ENCODE measurements around the gene BPIFB6. TPM values are rescaled to one million over a fixed set of nuclear protein-coding genes. Genes with fewer than 3 reads are reported as not detected.

BPIFB6 gene
- total RNA-seq, 2 donors from 2014 or later: not detected

DNA sequence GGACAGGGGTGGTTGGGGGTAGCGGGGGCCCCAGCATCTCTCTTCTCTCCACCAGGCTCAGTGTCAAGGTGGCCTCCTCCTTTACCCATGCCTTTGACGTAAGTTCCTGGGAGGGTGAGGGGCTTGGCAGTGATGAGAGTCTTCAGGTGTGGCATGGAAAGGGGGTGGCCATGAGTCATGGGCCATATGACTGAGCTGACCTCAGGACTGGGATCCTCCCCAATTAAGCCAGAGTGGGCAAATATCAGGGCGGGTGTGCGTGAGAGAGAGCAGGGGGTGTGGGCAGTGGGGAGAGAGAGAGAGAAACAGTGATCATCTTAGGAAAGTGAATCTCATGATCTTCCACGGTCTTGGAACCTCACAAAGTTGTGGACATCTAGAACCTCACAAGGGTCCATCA, 39.8 kb downstream of the BPIFB6 start:
- Histone ChIP-seq H3K36me3 (no peaks in the 10 kb centered on the region), H3K9ac (ENCODE audit: low read depth in 2 of 2, low read length in 2 of 2) (no peak overlapping the region), H3K27ac (no peak overlapping the region), H3K4me3 (no peak overlapping the region), H3K27me3 (no peaks in the 10 kb centered on the region), H3K9me3 (no peaks in the 10 kb centered on the region), H3K4me1 (no peaks in the 10 kb centered on the region)
- intact Hi-C loops (cut with DNase I): no loop called here
- no peak for DNase-seq
- TF ChIP-seq, protein P1, sequence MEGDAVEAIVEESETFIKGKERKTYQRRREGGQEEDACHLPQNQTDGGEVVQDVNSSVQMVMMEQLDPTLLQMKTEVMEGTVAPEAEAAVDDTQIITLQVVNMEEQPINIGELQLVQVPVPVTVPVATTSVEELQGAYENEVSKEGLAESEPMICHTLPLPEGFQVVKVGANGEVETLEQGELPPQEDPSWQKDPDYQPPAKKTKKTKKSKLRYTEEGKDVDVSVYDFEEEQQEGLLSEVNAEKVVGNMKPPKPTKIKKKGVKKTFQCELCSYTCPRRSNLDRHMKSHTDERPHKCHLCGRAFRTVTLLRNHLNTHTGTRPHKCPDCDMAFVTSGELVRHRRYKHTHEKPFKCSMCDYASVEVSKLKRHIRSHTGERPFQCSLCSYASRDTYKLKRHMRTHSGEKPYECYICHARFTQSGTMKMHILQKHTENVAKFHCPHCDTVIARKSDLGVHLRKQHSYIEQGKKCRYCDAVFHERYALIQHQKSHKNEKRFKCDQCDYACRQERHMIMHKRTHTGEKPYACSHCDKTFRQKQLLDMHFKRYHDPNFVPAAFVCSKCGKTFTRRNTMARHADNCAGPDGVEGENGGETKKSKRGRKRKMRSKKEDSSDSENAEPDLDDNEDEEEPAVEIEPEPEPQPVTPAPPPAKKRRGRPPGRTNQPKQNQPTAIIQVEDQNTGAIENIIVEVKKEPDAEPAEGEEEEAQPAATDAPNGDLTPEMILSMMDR (IDR thresholded peaks at IDR 0.05): no peak

DNA sequence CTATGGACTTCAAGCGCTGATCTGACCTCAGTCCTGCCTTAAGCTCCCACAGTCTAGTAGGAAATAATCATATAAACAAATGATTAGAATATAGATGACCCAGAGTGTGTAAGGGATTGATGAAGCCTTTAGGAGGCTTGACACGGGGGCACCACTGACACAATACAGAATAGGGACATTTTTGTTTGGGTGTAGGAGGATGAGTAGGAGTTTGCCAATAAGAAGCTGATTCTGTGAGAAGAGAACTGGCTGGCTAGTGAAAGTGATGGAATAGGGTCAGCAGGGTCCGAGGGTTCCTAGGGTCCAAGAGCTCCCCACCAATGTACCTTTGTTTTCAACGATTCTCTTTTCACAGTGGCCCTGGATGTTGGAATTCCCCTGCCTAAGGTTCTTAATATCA, 40.9 kb downstream of the BPIFB6 start:
- Histone ChIP-seq H3K4me1 (no peaks in the 10 kb centered on the region), H3K9me3 (no peaks in the 10 kb centered on the region), H3K9ac (ENCODE audit: low read depth in 2 of 2, low read length in 2 of 2) (no peak overlapping the region), H3K4me3 (no peak overlapping the region), H3K27ac (no peak overlapping the region), H3K27me3 (no peaks in the 10 kb centered on the region), H3K36me3 (no peaks in the 10 kb centered on the region)
- intact Hi-C loops (cut with DNase I): no loop called here
- TF ChIP-seq, protein P1 (IDR thresholded peaks at IDR 0.05): no peak
- no peak for DNase-seq

DNA sequence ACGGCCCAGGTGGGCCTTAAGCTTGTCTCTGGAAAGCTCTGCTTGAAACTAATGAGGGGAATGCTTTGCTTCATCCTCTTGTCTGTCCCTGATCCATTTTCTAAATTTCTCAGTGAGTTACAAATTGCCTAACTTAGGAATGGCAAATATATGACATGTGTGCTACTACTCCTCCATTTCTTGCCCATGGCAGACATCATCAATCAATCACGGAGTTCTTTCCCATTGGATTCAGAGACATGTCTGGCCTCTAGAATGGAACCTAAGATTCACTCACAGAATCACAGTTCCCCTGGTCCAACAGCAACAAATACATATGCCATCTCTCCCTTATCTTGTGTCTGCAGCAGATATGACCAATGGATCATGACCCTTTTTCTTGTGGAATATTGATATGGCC, 41.4 kb downstream of the BPIFB6 start:
- Histone ChIP-seq H3K9me3 (no peaks in the 10 kb centered on the region), H3K4me1 (no peaks in the 10 kb centered on the region), H3K4me3 (no peak overlapping the region), H3K36me3 (no peaks in the 10 kb centered on the region), H3K9ac (ENCODE audit: low read depth in 2 of 2, low read length in 2 of 2) (no peak overlapping the region), H3K27me3 (no peaks in the 10 kb centered on the region), H3K27ac (no peak overlapping the region)
- TF ChIP-seq, protein P1 (IDR thresholded peaks at IDR 0.05): no peak
- DNase-seq: no peak
- intact Hi-C loops (cut with DNase I): no loop called here

DNA sequence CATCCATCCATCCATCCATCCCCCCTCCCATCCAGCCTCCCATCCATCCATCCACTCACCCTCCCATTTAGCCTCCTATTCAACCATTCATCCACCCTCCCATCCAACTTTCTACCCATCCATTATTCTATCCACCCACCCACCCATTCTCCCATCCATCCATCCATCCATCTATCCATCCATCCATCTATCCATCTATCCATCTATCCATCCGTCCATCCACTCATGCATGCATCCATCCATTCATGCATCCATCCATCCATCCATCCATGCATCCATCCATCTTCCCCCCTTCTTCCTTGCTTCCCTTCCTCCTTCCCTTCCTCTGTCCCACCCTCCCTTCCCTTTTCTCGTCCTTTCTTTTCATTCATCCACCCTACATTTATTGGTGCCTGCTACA, 43.2 kb downstream of the BPIFB6 start:
- Histone ChIP-seq H3K27ac (no peak overlapping the region), H3K27me3 (no peaks in the 10 kb centered on the region), H3K36me3 (no peaks in the 10 kb centered on the region), H3K4me1 (no peaks in the 10 kb centered on the region), H3K9me3 (no peaks in the 10 kb centered on the region), H3K4me3 (no peak overlapping the region), H3K9ac (ENCODE audit: low read depth in 2 of 2, low read length in 2 of 2) (no peak overlapping the region)
- intact Hi-C loops (cut with DNase I): no loop called here
- DNase-seq: no peak
- TF ChIP-seq, protein P1 (IDR thresholded peaks at IDR 0.05): no peak

DNA sequence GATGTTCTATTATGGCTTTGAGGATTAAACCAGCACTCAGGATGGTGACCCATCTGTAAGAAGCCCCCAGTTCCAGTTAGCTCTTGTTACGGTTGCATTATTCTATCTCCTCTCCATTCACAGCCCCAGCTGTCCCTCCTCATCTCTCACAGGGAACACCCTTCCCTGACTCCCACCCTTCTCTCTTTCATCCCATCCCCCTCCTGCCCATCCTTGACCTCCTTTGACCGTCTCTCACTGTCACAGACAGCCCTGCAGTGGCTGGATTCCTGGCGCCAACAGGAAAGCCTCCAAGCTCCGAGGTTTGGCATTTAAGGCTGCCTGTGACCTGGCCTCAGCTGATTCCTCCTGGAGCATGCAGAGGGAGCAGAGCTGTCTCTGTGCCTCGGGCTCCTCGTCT, 43.8 kb downstream of the BPIFB6 start:
- no peaks in the 10 kb centered on the region for H3K27me3 ChIP-seq
- no peaks in the 10 kb centered on the region for H3K9me3 ChIP-seq
- DNase-seq: no peak
- H3K9ac ChIP-seq (ENCODE audit: low read depth in 2 of 2, low read length in 2 of 2): no peak overlapping the region
- H3K4me3 ChIP-seq: no peak overlapping the region
- no peaks in the 10 kb centered on the region for H3K4me1 ChIP-seq
- intact Hi-C loops (cut with DNase I): no loop called here
- H3K27ac ChIP-seq: no peak overlapping the region
- TF ChIP-seq, protein P1 (IDR thresholded peaks at IDR 0.05): no peak
- H3K36me3 ChIP-seq: no peaks in the 10 kb centered on the region
